A549 (cell line): ENCODE results near the gene CBX4. TPM values are rescaled to one million over a fixed set of nuclear protein-coding genes. Genes with fewer than 3 reads are reported as not detected.

ENCODE experiments used
- ATAC-seq, 2 experiments: fragments of 200-7000 bp in 1 of 2; fragments of >200 bp in 1 of 2; cut with Nextera tagmentation in 1 of 2; cut with Tn5 transposase in 1 of 2; 3 replicates each; pipeline versions ENCODE4 v1.8.0 to v1.9.1; 2018 to 2020; ENCODE audit warnings: mild to moderate bottlenecking in 1 of 2, moderate library complexity in 1 of 2
- CTCF ChIA-PET: fragments of 300-600 bp; sonication (Branson Sonifier 250); formaldehyde crosslinking; extraction: SDS; loops from one replicate; lab custom pipeline; 2021; ENCODE audit warnings: antibody characterized with exemption, inconsistent platforms; lab: Yijun Ruan, JAX
- POLR2A ChIA-PET: fragments of 350-600 bp; formaldehyde crosslinking; extraction: SDS; loops from one replicate; lab custom pipeline; 2021; ENCODE audit warnings: antibody characterized with exemption, inconsistent platforms; lab: Yijun Ruan, JAX
- DNase-seq, 2 experiments: peaks; one replicate each; pipeline versions ENCODE4 v3.0.0 to v3.0.0-alpha.2; 2011 to 2016; ENCODE audit warnings: low read depth in 1 of 2, low spot score in 1 of 2
- FAIRE-seq: peaks from 2 replicates; lab custom pipeline; 2011; peaks lifted over from hg19 to GRCh38; lab: Jason Lieb, UNC
- H3K27ac ChIP-seq, 2 experiments: fragments of >200 bp; sonication (Bioruptor Twin); formaldehyde crosslinking; 3 replicates each; pipeline ENCODE4 v1.5.1; 2016 to 2017
- H3K4me1 ChIP-seq: fragments of >200 bp; sonication (Bioruptor Twin); formaldehyde crosslinking; 3 replicates; pipeline ENCODE4 v1.6.1; 2016
- H3K4me2 ChIP-seq: fragments of >200 bp; sonication (Bioruptor Twin); formaldehyde crosslinking; 3 replicates; pipeline ENCODE4 v1.6.1; 2016
- H3K4me3 ChIP-seq: fragments of >200 bp; sonication (Bioruptor Twin); formaldehyde crosslinking; 3 replicates; pipeline ENCODE4 v1.5.1; 2016
- H3K9me3 ChIP-seq: fragments of >200 bp; sonication (Bioruptor Twin); formaldehyde crosslinking; 3 replicates; pipeline ENCODE4 v1.6.1; 2016
- EHF ChIP-seq: fragments of 250-450 bp; sonication (Bioruptor Pico); IDR thresholded peaks from 2 replicates; pipeline ENCODE4 v1.5.0; 2020; ENCODE audit warnings: mild to moderate bottlenecking
- ELK1 ChIP-seq: fragments of 150-350 bp; IDR thresholded peaks from 2 replicates; pipeline ENCODE4 v1.6.1; 2014; ENCODE audit warnings: low read depth, mild to moderate bottlenecking, low read length
- ESRRA ChIP-seq: fragments of 150-350 bp; IDR thresholded peaks from 2 replicates; pipeline ENCODE4 v1.6.1; 2014; ENCODE audit warnings: mild to moderate bottlenecking, low read length, borderline replicate concordance
- HDAC2 ChIP-seq: fragments of 200-600 bp; sonication (generic); IDR thresholded peaks from 2 replicates; pipeline ENCODE4 v1.6.1; 2016
- HEYL ChIP-seq: fragments of 250-450 bp; sonication (Bioruptor Pico); IDR thresholded peaks from 2 replicates; pipeline ENCODE4 v1.8.0; 2021; ENCODE audit warnings: mild to moderate bottlenecking, moderate library complexity
- HMGXB4 ChIP-seq: fragments of 250-450 bp; sonication (Bioruptor Pico); IDR thresholded peaks from 2 replicates; pipeline ENCODE4 v1.5.0; 2021; ENCODE audit warnings: mild to moderate bottlenecking, moderate library complexity, borderline replicate concordance
- HOXB13 ChIP-seq: fragments of 250-450 bp; sonication (Bioruptor Pico); IDR thresholded peaks from 2 replicates; pipeline ENCODE4 v1.5.0; 2020; ENCODE audit warnings: low read depth, mild to moderate bottlenecking, moderate library complexity
- HOXB5 ChIP-seq: fragments of 250-450 bp; sonication (Bioruptor Pico); IDR thresholded peaks from 2 replicates; pipeline ENCODE4 v1.5.0; 2020; ENCODE audit warnings: mild to moderate bottlenecking, moderate library complexity
- JUNB ChIP-seq: fragments of >200 bp; sonication (Bioruptor Twin); formaldehyde crosslinking; IDR thresholded peaks from 2 replicates; pipeline ENCODE4 v1.6.1; 2016
- KDM1A ChIP-seq: fragments of 200-600 bp; sonication (generic); IDR thresholded peaks from 2 replicates; pipeline ENCODE4 v1.6.1; 2016; ENCODE audit warnings: low read depth, mild to moderate bottlenecking
- MAX ChIP-seq: IDR thresholded peaks from 2 replicates; pipeline ENCODE4 v1.6.1; 2012
- NFE2L2 ChIP-seq: fragments of 150-350 bp; conservative IDR thresholded peaks from 2 replicates; pipeline ENCODE4 v1.6.1; 2014; ENCODE audit warnings: low read length
- NR3C1 ChIP-seq: fragments of >200 bp; sonication (Bioruptor Twin); formaldehyde crosslinking; IDR thresholded peaks from 3 replicates; pipeline ENCODE4 v1.6.1; 2017
- POLR2AphosphoS2 ChIP-seq: conservative IDR thresholded peaks from 2 replicates; pipeline ENCODE4 v1.6.1; 2012; ENCODE audit warnings: low read length, improper control_type of control experiment, inconsistent platforms
- RAD21 ChIP-seq, 2 experiments: fragments of >200 bp in 1 of 2; sonication (Bioruptor Twin) in 1 of 2; formaldehyde crosslinking in 1 of 2; IDR thresholded peaks in 1 of 2; conservative IDR thresholded peaks in 1 of 2; 2 replicates in 1 of 2; 3 replicates in 1 of 2; pipeline ENCODE4 v1.6.1; 2012 to 2018; ENCODE audit warnings: inconsistent platforms in 1 of 2
- RARB ChIP-seq: fragments of 250-450 bp; sonication (Bioruptor Pico); IDR thresholded peaks from 2 replicates; pipeline ENCODE4 v1.8.0; 2021; ENCODE audit warnings: mild to moderate bottlenecking, moderate library complexity
- RCOR1 ChIP-seq: fragments of 150-350 bp; IDR thresholded peaks from 2 replicates; pipeline ENCODE4 v1.6.1; 2014; ENCODE audit warnings: antibody characterized with exemption, low read length, low read depth
- RFX5 ChIP-seq: fragments of 450-650 bp; IDR thresholded peaks from 2 replicates; pipeline ENCODE4 v1.7.1; 2014; ENCODE audit warnings: antibody characterized with exemption, mild to moderate bottlenecking, moderate library complexity
- RNF2 ChIP-seq: fragments of 200-600 bp; sonication (generic); IDR thresholded peaks from 2 replicates; pipeline ENCODE4 v1.6.1; 2016; ENCODE audit warnings: low read depth, mild to moderate bottlenecking, antibody characterized with exemption, moderate library complexity, borderline replicate concordance
- SMC3 ChIP-seq: fragments of >200 bp; sonication (Bioruptor Twin); formaldehyde crosslinking; IDR thresholded peaks from 3 replicates; pipeline ENCODE4 v1.6.1; 2018; ENCODE audit warnings: inconsistent platforms
- TP53 ChIP-seq: fragments of 250-450 bp; sonication (Bioruptor Pico); IDR thresholded peaks from 2 replicates; pipeline ENCODE4 v1.5.0; 2021; ENCODE audit warnings: mild to moderate bottlenecking, moderate library complexity
- ZFP36 ChIP-seq: fragments of 450-650 bp; IDR thresholded peaks from 2 replicates; pipeline ENCODE4 v1.6.1; 2014; ENCODE audit warnings: borderline replicate concordance; ENCODE audit not compliant: partially characterized antibody
- ZNF302 ChIP-seq: fragments of 250-450 bp; sonication (Bioruptor Pico); IDR thresholded peaks from 2 replicates; pipeline ENCODE4 v1.9.0; 2021; ENCODE audit warnings: inconsistent platforms, mild to moderate bottlenecking, moderate library complexity
- WGBS: methylation state at CpG from one replicate; pipeline ENCODE4 v1.1.6; 2017; ENCODE audit errors: missing lambda C conversion rate; 5-methylcytosine and 5-hydroxymethylcytosine counted together
- polyA plus RNA-seq, 4 experiments: library from polyadenylated mRNA; depleted of rRNA in 3 of 4; stranded (reverse); fragments of >200 nt; fragmentation: RNase III in 1 of 4; extraction: RNeasy Plus Mini Kit Qiagen cat#74134 plus additional on column Dnase treatment in 1 of 4; gene quantifications; 2 replicates in 3 of 4; 3 replicates in 1 of 4; pipeline ENCODE4 v1.2.3, GENCODE V29; 2011 to 2017
- TF ChIP-seq, protein P1 (sequence below): fragments of 250-450 bp; sonication (Bioruptor Pico); IDR thresholded peaks from 2 replicates; pipeline ENCODE4 v1.5.0; 2020; ENCODE audit warnings: low read depth, mild to moderate bottlenecking, moderate library complexity
- TF ChIP-seq, protein P2 (sequence below): fragments of >200 bp; sonication (Bioruptor Twin); formaldehyde crosslinking; IDR thresholded peaks from 3 replicates; pipeline ENCODE4 v1.6.1; 2016

CBX4 gene
- polyA plus RNA-seq, 2 of the 4 experiments (the other 2 are of a cell fraction) = 31.0 to 34.1 TPM

DNA sequence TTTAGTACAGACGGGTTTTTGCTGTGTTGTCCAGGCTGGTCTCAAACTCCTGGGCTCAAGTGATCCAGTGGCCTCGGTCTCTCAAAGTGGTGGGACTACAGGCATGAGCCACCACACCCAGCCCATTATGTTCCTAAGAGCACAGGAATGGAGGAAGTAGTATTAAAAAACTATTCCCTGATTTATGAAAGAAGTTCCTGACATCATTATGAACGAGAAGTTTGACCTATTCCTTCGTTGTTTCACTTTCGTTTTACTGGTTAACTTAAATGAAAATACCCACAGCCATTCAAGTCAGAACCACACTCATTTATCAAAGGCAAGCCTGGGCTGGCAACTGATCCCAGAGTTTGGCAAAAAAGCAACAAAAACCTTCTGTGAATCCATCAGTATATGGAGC, 13.5 kb upstream of the CBX4 start:
- no peaks in the 10 kb centered on the region for H3K9me3 ChIP-seq
- POLR2A ChIA-PET = interaction anchor here (0.9 kb wide), 1 partner anchor 14 kb away, joined by 8 read pairs; the partner anchor contains the start of gene CBX4
- no peak overlapping the region; the same call in 2 of the 3 replicates for H3K4me3 ChIP-seq
- ATAC-seq (0 out of 6 replicates have a peak, but pooled peaks of 1 of the 2 experiments have one; percentile 3), FAIRE-seq (peak; percentile 83), DNase-seq (peak in 1 of 2 experiments; percentile 63)
- peak overlapping the region; percentile 70 to 83 for H3K27ac ChIP-seq
- TF ChIP-seq TP53 (CRISPR knock-in tag) (no peak), RAD21 (conservative IDR thresholded peaks at IDR 0.05 in 1 of 2, IDR thresholded peaks at IDR 0.05 in 1 of 2) (no peak)
- peaks cover 33% of the 10 kb centered on the region for H3K4me1 ChIP-seq
- peak overlapping the region; percentile 75 for H3K4me2 ChIP-seq
- CTCF ChIA-PET = interaction anchor here (1.0 to 15.4 kb wide), 8 partner anchors 12 to 71 kb away, joined by 3 to 238 read pairs (median 10); partner anchors contain the start of gene CBX4
- 8% methylated on average over 5 of the region's 5 CpGs for WGBS

- FAIRE-seq (peak; percentile 18), ATAC-seq (peak in 1 of 2 experiments; percentile 13; a peak in 3 of 6 replicates), DNase-seq (peak in 1 of 2 experiments; percentile 68)
- ChIA-PET CTCF (interaction anchor here (0.7 to 15.4 kb wide), 12 partner anchors 10 to 157 kb away, joined by 3 to 238 read pairs (median 7); partner anchors contain the start of gene CBX4), POLR2A (interaction anchor here (1.2 to 2.0 kb wide), 2 partner anchors 12 to 54 kb away, joined by 4 to 7 read pairs; partner anchors contain the start of genes CBX4 and CBX8)
- H3K4me1 ChIP-seq = peaks cover 33% of the 10 kb centered on the region
- 62% methylated on average over 11 of the region's 11 CpGs for WGBS
- H3K4me2 ChIP-seq = no peak overlapping the region; the same call in 1 of the 3 replicates
- no peak overlapping the region for H3K4me3 ChIP-seq
- H3K27ac ChIP-seq = peak overlapping the region; percentile 71 to 83; a peak in 5 of 6 replicates
- TF ChIP-seq KDM1A = no peak
- TF ChIP-seq RAD21 (conservative IDR thresholded peaks at IDR 0.05 in 1 of 2, IDR thresholded peaks at IDR 0.05 in 1 of 2) = no peak
- TF ChIP-seq NR3C1 = no peak
- no peak for TF ChIP-seq RCOR1
- H3K9me3 ChIP-seq = no peaks in the 10 kb centered on the region
These were observed 12.2 kb upstream of the CBX4 start for GRCh38 chr17:79851461-79851817.

- ChIA-PET CTCF (interaction anchor here (0.7 to 15.4 kb wide), 16 partner anchors 10 to 158 kb away, joined by 3 to 238 read pairs (median 6); partner anchors contain the start of gene CBX4), POLR2A (interaction anchor here (1.2 to 2.0 kb wide), 2 partner anchors 11 to 54 kb away, joined by 4 to 7 read pairs; partner anchors contain the start of genes CBX4 and CBX8)
- no peak for FAIRE-seq
- Histone ChIP-seq H3K9me3 (no peaks in the 10 kb centered on the region), H3K4me2 (peak overlapping the region; percentile 37), H3K4me3 (no peak overlapping the region), H3K27ac (peak overlapping the region; percentile 71 to 83), H3K4me1 (peaks cover 36% of the 10 kb centered on the region)
- 62% methylated on average over 18 of the region's 18 CpGs for WGBS
- ATAC-seq = peak; percentile 78 to 87
- DNase-seq = peak; percentile 90 to 99
- no peak for TF ChIP-seq RARB (CRISPR knock-in tag)
- TF ChIP-seq MAX = peak; percentile 67; the same call in 1 of the 2 replicates
- no peak for TF ChIP-seq HEYL
- TF ChIP-seq JUNB = peak; percentile 62; the same call in 1 of the 2 replicates
- no peak for TF ChIP-seq EHF (CRISPR knock-in tag)
- TF ChIP-seq NR3C1 = no peak
- 0 out of 3 replicates have a peak, but pooled peaks have one; percentile 10 for TF ChIP-seq SMC3
- TF ChIP-seq RNF2 = no peak
- TF ChIP-seq, protein P1, sequence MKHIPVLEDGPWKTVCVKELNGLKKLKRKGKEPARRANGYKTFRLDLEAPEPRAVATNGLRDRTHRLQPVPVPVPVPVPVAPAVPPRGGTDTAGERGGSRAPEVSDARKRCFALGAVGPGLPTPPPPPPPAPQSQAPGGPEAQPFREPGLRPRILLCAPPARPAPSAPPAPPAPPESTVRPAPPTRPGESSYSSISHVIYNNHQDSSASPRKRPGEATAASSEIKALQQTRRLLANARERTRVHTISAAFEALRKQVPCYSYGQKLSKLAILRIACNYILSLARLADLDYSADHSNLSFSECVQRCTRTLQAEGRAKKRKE (CRISPR knock-in tag) = no peak
- TF ChIP-seq, protein P2, sequence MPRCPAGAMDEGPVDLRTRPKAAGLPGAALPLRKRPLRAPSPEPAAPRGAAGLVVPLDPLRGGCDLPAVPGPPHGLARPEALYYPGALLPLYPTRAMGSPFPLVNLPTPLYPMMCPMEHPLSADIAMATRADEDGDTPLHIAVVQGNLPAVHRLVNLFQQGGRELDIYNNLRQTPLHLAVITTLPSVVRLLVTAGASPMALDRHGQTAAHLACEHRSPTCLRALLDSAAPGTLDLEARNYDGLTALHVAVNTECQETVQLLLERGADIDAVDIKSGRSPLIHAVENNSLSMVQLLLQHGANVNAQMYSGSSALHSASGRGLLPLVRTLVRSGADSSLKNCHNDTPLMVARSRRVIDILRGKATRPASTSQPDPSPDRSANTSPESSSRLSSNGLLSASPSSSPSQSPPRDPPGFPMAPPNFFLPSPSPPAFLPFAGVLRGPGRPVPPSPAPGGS = no peak
- no peak for TF ChIP-seq HMGXB4 (CRISPR knock-in tag)
- no peak for TF ChIP-seq RFX5
- 0 out of 2 replicates have a peak, but pooled peaks have one; percentile 12 for TF ChIP-seq KDM1A
- no peak for TF ChIP-seq ELK1
- no peak for TF ChIP-seq HOXB13 (CRISPR knock-in tag)
- no peak for TF ChIP-seq HDAC2
- no peak for TF ChIP-seq HOXB5 (CRISPR knock-in tag)
- no peak for TF ChIP-seq ESRRA
- peak; percentile 13 to 17; a peak in 1 of 5 replicates for TF ChIP-seq RAD21 (conservative IDR thresholded peaks at IDR 0.05 in 1 of 2, IDR thresholded peaks at IDR 0.05 in 1 of 2)
- no peak for TF ChIP-seq ZFP36
- no peak for TF ChIP-seq NFE2L2
- TF ChIP-seq POLR2AphosphoS2 = no peak
- TF ChIP-seq ZNF302 (CRISPR knock-in tag) = no peak
These were observed 11.6 kb upstream of the CBX4 start for GRCh38 chr17:79850571-79851460.
